PFSK-1 (cell line): ENCODE measurements around the gene CDCA7L.

Experiments
- FOXP2 ChIP-seq: optimal IDR thresholded peaks from 2 replicates; pipeline ENCODE3; 2011; ENCODE audit warnings: borderline replicate concordance, control low read depth, inconsistent platforms; ENCODE audit not compliant: insufficient read depth; ENCODE audit errors: extremely low read length, extremely low read depth
- POLR2AphosphoS5 ChIP-seq: IDR thresholded peaks from 2 replicates; pipeline ENCODE4 v1.6.1; 2012; ENCODE audit warnings: low read depth, mild to moderate bottlenecking, control low read depth, low read length, moderate library complexity
- SIN3A ChIP-seq: IDR thresholded peaks from 2 replicates; pipeline ENCODE4 v1.6.1; 2012; ENCODE audit warnings: mild to moderate bottlenecking, low read length, moderate library complexity, borderline replicate concordance; ENCODE audit not compliant: insufficient read depth
- TAF1 ChIP-seq: IDR thresholded peaks from 2 replicates; pipeline ENCODE4 v1.6.1; 2012; ENCODE audit warnings: low read length, control low read depth, borderline replicate concordance; ENCODE audit not compliant: insufficient read depth
- TF ChIP-seq, protein P1 (sequence below), 2 experiments: IDR thresholded peaks; 2 replicates each; pipeline versions ENCODE4 v1.6.1 to v1.8.0; 2011 to 2012; ENCODE audit warnings: low read depth in 2 of 2, low read length in 2 of 2, control low read depth in 1 of 2, inconsistent platforms in 1 of 2, mild to moderate bottlenecking in 1 of 2, moderate library complexity in 1 of 2; ENCODE audit not compliant: insufficient read depth in 1 of 2

DNA sequence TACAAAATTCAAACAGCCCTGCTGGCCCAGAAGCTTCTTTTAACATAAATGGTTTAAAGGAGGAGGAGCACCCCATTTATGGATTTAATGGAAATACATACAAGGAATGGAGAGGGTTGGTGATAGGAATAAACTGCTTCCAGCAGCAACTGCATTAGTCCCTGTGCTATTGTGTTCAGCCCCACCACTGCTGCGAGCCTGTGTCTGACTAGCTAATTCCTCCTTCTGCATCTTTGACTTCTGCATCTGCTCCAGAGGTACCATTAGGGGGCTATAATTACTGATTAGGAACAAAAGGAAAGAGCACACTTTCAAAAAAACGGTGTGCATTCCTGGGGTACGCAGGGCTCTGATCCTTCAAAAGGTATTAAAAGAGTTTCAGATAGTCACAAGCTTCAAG lies 24.8 kb downstream of the CDCA7L start:
- TF ChIP-seq SIN3A (no peak), POLR2AphosphoS5 (no peak), TAF1 (no peak), FOXP2 (no peak)
- TF ChIP-seq, protein P1, sequence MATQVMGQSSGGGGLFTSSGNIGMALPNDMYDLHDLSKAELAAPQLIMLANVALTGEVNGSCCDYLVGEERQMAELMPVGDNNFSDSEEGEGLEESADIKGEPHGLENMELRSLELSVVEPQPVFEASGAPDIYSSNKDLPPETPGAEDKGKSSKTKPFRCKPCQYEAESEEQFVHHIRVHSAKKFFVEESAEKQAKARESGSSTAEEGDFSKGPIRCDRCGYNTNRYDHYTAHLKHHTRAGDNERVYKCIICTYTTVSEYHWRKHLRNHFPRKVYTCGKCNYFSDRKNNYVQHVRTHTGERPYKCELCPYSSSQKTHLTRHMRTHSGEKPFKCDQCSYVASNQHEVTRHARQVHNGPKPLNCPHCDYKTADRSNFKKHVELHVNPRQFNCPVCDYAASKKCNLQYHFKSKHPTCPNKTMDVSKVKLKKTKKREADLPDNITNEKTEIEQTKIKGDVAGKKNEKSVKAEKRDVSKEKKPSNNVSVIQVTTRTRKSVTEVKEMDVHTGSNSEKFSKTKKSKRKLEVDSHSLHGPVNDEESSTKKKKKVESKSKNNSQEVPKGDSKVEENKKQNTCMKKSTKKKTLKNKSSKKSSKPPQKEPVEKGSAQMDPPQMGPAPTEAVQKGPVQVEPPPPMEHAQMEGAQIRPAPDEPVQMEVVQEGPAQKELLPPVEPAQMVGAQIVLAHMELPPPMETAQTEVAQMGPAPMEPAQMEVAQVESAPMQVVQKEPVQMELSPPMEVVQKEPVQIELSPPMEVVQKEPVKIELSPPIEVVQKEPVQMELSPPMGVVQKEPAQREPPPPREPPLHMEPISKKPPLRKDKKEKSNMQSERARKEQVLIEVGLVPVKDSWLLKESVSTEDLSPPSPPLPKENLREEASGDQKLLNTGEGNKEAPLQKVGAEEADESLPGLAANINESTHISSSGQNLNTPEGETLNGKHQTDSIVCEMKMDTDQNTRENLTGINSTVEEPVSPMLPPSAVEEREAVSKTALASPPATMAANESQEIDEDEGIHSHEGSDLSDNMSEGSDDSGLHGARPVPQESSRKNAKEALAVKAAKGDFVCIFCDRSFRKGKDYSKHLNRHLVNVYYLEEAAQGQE (IDR thresholded peaks at IDR 0.05; ENCODE audit: insufficient read depth in 1 of 2, low read depth in 2 of 2, low read length in 2 of 2): no peak
